GOT3 (cell line): Measurements from ENCODE around the gene MTMR6.

Source experiments
- DNase-seq: peaks from one replicate; lab custom pipeline; 2025; ENCODE audit warnings: mixed read lengths; lab: John Stamatoyannopoulos, UW

The MTMR6 gene

GRCh38 chr13:25217023-25217885 is 70.0 kb downstream of the MTMR6 start:
- no peak for DNase-seq

GRCh38 chr13:25215253-25215575 is 72.1 kb downstream of the MTMR6 start:
- DNase-seq = no peak

GRCh38 chr13:25214491-25215252 is 72.6 kb downstream of the MTMR6 start:
- DNase-seq = no peak

- DNase-seq = no peak
Observed at GRCh38 chr13:25213715-25214114, 73.6 kb downstream of the MTMR6 start.

- DNase-seq = no peak
Observed at GRCh38 chr13:25210842-25211569, 76.3 kb downstream of the MTMR6 start.

- no peak for DNase-seq
Observed at GRCh38 chr13:25207291-25207810, 79.9 kb downstream of the MTMR6 start.

GRCh38 chr13:25204863-25205262 is 82.4 kb downstream of the MTMR6 start:
- no peak for DNase-seq

- DNase-seq = no peak
Observed at GRCh38 chr13:25203127-25203740, 84.1 kb downstream of the MTMR6 start.

GRCh38 chr13:25200783-25201182 is 86.5 kb downstream of the MTMR6 start:
- no peak for DNase-seq

GRCh38 chr13:25198647-25199046 is 88.6 kb downstream of the MTMR6 start:
- no peak for DNase-seq

GRCh38 chr13:25196971-25197370 is 90.3 kb downstream of the MTMR6 start:
- no peak for DNase-seq
